Nephron (organoid): ENCODE measurements around the gene NLRX1.
"Not testable (repeated sequence)": the region's sequence is repeated elsewhere in the genome, so short reads cannot be mapped to it uniquely, and the experiment has no call there.

ENCODE experiments used
- H3K27ac Mint-ChIP-seq, 3 experiments: 2 replicates each; pipeline ENCODE4 v1.8.0; 2020; ENCODE audit warnings: mixed read lengths in 3 of 3, mild to moderate bottlenecking in 2 of 3, moderate library complexity in 1 of 3
- H3K27me3 Mint-ChIP-seq: 2 replicates; pipeline ENCODE4 v1.8.0; 2021; ENCODE audit warnings: low read depth, mild to moderate bottlenecking, moderate library complexity, mixed read lengths
- H3K36me3 Mint-ChIP-seq: 2 replicates; pipeline ENCODE4 v1.8.0; 2020; ENCODE audit warnings: low read depth, mixed read lengths
- H3K4me1 Mint-ChIP-seq: 2 replicates; pipeline ENCODE4 v1.8.0; 2020; ENCODE audit warnings: mixed read lengths
- H3K4me3 Mint-ChIP-seq, 3 experiments: 2 replicates each; pipeline ENCODE4 v1.8.0; 2020; ENCODE audit warnings: mild to moderate bottlenecking in 3 of 3, mixed read lengths in 3 of 3, moderate library complexity in 2 of 3
- H3K9me3 Mint-ChIP-seq: 2 replicates; pipeline ENCODE4 v1.8.0; 2020; ENCODE audit warnings: mixed read lengths
- CTCF ChIP-seq, 3 experiments: fragments of 200-600 bp; sonication (generic); IDR thresholded peaks; one replicate each; pipeline ENCODE4 v1.5.0; 2021; ENCODE audit warnings: antibody characterized with exemption in 3 of 3; ENCODE audit not compliant: unreplicated experiment in 3 of 3

Gene NLRX1

DNA sequence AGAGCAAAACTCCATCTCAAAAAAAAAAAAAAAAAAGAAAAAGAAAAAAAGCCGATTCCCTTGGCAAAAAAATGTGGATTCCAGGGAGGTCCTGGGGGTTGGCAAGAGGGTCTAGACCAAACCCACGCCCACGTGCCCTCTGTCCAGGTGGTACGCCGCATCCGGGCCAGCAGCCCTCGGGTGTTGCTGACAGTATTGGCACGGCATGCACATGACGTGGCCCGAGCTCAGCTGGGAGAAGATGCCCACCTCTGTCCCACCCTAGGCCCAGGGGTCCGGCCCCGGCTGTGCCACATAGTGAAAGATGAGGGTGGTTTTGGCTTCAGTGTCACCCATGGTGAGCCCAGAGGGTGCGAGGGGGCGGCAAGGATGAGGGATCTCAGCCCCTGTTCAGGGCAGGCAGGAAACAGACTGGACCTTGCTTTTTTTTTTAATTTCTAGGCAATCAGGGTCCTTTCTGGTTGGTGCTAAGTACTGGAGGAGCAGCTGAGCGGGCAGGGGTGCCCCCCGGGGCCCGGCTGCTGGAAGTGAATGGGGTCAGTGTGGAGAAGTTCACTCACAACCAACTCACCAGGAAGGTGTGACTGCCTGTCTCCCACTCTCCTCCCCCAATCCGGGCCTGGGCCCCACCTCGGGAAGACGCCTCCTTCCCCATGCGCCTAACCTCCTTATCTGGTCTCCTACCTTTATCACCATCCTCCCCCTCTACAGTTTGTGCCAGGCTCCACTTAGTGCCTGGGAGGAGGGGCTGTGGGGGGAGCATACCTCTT lies 18.8 kb downstream of the NLRX1 start:
- no peaks in the 10 kb centered on the region for H3K36me3 Mint-ChIP-seq
- TF ChIP-seq CTCF (IDR thresholded peaks at IDR 0.05; ENCODE audit: unreplicated experiment in 3 of 3), result no peak
- H3K27me3 Mint-ChIP-seq, result peaks cover 5% of the 10 kb centered on the region
- H3K9me3 Mint-ChIP-seq, result no peaks in the 10 kb centered on the region
- no peak overlapping the region for H3K4me3 Mint-ChIP-seq
- H3K4me1 Mint-ChIP-seq, result no peaks in the 10 kb centered on the region
- no peak overlapping the region for H3K27ac Mint-ChIP-seq

DNA sequence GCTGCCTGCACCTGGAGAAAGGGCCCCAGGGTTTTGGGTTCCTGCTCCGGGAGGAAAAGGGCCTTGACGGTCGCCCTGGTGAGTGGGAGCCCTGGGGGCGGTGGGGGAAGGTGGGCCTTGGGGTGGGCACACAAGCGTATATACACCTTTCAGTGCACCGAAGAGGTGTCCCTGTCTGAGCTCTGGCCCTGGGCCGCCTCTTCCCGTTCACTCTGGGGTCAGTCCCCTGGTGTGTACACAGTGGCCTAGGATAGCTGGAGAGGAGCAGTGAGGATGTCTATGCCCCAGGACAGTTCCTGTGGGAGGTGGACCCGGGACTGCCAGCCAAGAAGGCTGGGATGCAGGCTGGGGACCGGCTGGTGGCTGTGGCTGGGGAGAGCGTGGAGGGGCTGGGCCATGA lies 19.5 kb downstream of the NLRX1 start:
- H3K27ac Mint-ChIP-seq, result no peak overlapping the region
- no peak for TF ChIP-seq CTCF (IDR thresholded peaks at IDR 0.05; ENCODE audit: unreplicated experiment in 3 of 3)
- H3K36me3 Mint-ChIP-seq, result no peaks in the 10 kb centered on the region
- peaks cover 5% of the 10 kb centered on the region for H3K27me3 Mint-ChIP-seq
- H3K4me1 Mint-ChIP-seq, result no peaks in the 10 kb centered on the region
- no peaks in the 10 kb centered on the region for H3K9me3 Mint-ChIP-seq
- no peak overlapping the region for H3K4me3 Mint-ChIP-seq

DNA sequence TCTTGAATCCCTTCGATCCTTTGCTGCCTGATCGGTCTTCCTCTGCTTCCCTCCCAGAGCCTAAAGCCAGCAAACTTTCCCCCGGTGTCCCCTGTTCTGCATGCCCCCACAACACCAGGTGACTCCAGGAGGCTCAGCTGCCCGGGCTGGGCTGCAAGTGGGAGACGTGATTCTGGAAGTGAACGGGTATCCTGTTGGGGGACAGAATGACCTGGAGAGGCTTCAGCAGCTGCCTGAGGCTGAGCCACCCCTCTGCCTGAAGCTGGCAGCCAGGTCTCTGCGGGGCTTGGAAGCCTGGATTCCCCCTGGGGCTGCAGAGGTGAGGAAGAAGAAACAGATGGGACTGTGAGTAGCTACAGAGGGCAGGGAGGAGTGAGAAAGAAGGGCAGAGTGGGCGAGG lies 20.4 kb downstream of the NLRX1 start:
- Mint-ChIP-seq H3K27ac (no peak overlapping the region), H3K27me3 (peaks cover 6% of the 10 kb centered on the region), H3K9me3 (no peaks in the 10 kb centered on the region), H3K36me3 (no peaks in the 10 kb centered on the region), H3K4me3 (no peak overlapping the region), H3K4me1 (no peaks in the 10 kb centered on the region)
- TF ChIP-seq CTCF (IDR thresholded peaks at IDR 0.05; ENCODE audit: unreplicated experiment in 3 of 3), result no peak

DNA sequence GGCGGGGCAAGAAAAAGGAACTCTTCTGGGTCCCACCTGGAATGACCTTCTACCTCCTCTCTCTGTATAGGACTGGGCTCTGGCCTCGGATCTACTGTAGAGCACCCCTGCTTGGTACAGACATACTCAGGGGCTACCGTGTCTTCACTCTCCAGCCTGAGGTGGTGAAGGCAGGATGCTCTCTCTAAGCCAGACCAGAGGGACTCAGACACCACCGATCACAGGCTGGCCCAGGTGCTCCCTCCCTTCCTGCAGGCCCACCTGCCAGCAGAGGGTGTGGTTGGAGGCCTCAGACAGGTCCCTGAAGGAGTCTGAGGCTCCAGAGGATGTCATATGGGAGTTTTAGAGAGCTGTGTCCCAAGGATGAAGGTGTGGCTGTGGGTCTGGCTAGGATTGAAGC lies 20.9 kb downstream of the NLRX1 start:
- Mint-ChIP-seq H3K36me3 (no peaks in the 10 kb centered on the region), H3K27me3 (peaks cover 8% of the 10 kb centered on the region), H3K4me1 (no peaks in the 10 kb centered on the region), H3K4me3 (no peak overlapping the region), H3K27ac (no peak overlapping the region), H3K9me3 (no peaks in the 10 kb centered on the region)
- no peak for TF ChIP-seq CTCF (IDR thresholded peaks at IDR 0.05; ENCODE audit: unreplicated experiment in 3 of 3)

DNA sequence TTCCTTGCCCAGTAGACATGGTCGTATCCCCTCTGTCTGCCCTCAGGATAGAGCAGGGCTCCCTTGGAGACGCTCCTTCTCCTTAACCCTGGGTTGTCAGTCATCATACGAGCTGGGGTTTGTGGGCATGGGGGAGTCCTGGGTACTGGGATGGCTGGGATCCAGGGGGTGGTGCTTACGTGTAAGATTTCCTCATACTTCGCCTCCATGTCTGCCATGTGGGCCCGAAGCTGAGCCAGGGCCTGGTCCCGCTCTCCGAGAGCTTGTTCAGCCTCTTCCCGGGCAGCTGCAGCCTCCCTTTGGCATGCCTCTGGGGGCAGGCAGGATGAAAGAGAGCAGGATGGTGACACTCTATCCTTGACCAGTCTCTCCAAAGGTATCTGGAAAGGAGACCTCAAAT lies 22.0 kb downstream of the NLRX1 start:
- H3K27me3 Mint-ChIP-seq, result peaks cover 8% of the 10 kb centered on the region
- no peaks in the 10 kb centered on the region for H3K36me3 Mint-ChIP-seq
- H3K4me3 Mint-ChIP-seq, result no peak overlapping the region
- no peaks in the 10 kb centered on the region for H3K9me3 Mint-ChIP-seq
- H3K27ac Mint-ChIP-seq, result no peak overlapping the region
- TF ChIP-seq CTCF (IDR thresholded peaks at IDR 0.05; ENCODE audit: unreplicated experiment in 3 of 3), result no peak
- no peaks in the 10 kb centered on the region for H3K4me1 Mint-ChIP-seq

- not testable (repeated sequence) for H3K27ac Mint-ChIP-seq, H3K4me1 Mint-ChIP-seq, H3K4me3 Mint-ChIP-seq, H3K36me3 Mint-ChIP-seq, H3K27me3 Mint-ChIP-seq, H3K9me3 Mint-ChIP-seq
Measured at GRCh38 chr11:119191265-119191664, 22.7 kb downstream of the NLRX1 start.
